Retinal pigment epithelial cell (primary cell): ENCODE results near the gene CYB561D2.

Source experiments
- DNase-seq: peaks from one replicate; pipeline ENCODE4 v3.0.0-alpha.2; 2010; ENCODE audit warnings: low read depth
- H3K4me3 ChIP-seq: 2 replicates; pipeline ENCODE4 v1.5.1; 2011; ENCODE audit warnings: mild to moderate bottlenecking, low read length, control low read depth, moderate library complexity
- TF ChIP-seq, protein P1 (sequence below): conservative IDR thresholded peaks from 2 replicates; pipeline ENCODE4 v1.5.1; 2011; ENCODE audit warnings: low read depth, low read length, control low read depth, inconsistent platforms

CYB561D2 gene

DNA sequence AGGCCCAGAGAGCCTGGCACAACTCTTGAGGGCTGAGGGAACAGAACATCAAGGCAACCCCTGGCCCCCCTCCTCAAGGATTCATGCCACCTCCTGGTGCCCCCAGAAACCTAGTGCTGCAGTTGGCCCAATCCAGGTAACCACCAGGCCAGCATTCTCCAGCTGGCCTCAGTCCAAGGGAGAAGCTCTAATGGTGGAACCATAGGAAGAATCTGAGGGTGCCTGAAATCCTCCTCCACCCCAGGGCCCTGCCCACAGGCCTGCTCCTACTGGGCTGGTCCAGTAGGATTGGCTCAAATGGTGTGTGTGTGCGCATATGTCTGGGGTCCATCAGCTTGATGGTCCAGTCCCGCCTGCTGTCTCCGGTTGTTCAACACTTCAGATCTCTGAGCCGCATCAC lies 35.8 kb upstream of the CYB561D2 start:
- TF ChIP-seq, protein P1, sequence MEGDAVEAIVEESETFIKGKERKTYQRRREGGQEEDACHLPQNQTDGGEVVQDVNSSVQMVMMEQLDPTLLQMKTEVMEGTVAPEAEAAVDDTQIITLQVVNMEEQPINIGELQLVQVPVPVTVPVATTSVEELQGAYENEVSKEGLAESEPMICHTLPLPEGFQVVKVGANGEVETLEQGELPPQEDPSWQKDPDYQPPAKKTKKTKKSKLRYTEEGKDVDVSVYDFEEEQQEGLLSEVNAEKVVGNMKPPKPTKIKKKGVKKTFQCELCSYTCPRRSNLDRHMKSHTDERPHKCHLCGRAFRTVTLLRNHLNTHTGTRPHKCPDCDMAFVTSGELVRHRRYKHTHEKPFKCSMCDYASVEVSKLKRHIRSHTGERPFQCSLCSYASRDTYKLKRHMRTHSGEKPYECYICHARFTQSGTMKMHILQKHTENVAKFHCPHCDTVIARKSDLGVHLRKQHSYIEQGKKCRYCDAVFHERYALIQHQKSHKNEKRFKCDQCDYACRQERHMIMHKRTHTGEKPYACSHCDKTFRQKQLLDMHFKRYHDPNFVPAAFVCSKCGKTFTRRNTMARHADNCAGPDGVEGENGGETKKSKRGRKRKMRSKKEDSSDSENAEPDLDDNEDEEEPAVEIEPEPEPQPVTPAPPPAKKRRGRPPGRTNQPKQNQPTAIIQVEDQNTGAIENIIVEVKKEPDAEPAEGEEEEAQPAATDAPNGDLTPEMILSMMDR, result no peak
- DNase-seq, result no peak
- no peak overlapping the region for H3K4me3 ChIP-seq

DNA sequence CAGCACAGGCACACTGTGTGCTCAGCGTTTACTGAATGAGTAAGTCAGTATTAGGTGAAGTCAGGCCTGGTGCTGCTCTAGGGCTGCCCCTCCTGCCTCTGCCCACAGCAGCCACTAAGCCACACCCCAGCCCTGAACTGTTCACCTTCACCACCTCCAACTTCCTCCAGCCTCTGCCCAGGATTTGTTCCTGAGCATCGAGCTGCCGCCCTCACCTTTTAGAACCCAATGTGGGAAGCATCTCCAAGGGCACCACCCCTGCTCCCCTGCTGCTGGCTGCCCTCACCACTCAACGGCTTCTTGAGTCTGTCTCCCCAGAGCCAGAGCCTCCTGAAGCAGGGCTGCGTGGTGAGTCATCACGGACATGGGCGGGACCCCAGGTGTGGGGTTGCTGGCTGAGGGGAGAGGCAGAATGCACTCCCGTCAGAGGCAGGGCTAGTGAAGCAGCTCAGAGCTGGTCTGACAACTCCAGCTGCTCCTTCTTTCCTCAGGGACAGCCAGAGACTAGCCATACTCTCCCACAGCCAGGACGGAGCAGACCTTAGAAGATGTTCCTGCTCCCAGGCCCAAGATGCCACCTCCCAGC lies 33.9 kb upstream of the CYB561D2 start:
- no peak for DNase-seq
- H3K4me3 ChIP-seq, result no peak overlapping the region
- TF ChIP-seq, protein P1, result no peak

DNA sequence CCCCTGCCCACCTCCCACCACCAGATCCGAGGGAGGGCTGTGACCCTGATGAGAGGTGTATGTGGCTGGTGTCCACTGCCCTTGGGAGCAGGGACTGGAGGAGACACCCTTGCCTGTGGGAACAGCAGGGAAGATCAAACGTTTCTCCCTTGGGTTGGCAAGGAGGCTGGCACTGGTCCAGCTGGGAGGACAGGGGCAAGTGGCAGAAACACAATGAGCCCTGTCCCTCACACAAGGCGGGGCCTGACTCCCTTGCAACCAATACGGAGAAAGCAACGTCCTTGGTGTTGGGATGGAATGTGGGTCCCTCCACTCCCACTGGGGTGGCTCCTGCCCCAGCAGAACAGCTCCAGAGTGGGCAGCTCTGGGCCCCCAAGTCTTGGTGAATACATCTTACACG lies 33.4 kb upstream of the CYB561D2 start:
- H3K4me3 ChIP-seq, result no peak overlapping the region
- DNase-seq, result no peak
- TF ChIP-seq, protein P1, result no peak

DNA sequence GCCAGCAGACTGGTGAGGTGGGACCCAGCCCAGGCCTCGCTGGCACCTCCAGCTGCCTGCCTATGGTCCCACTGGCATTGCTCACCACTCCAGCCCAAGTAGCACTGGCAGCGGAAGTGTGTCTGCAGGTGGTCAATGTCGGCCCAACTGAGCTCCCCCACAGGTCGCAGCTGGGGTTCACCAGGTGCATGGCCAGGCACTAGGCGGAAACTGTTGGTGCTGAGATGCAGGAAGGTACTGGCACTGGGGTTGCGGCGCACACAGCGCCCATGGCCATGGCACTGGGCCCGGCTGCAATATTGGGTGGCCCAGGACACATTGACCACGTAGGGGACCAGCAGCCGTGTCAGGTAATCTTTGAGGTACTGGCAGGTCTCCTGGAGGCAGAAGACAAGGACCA lies 32.5 kb upstream of the CYB561D2 start:
- TF ChIP-seq, protein P1, result no peak
- DNase-seq, result no peak
- H3K4me3 ChIP-seq, result no peak overlapping the region

DNA sequence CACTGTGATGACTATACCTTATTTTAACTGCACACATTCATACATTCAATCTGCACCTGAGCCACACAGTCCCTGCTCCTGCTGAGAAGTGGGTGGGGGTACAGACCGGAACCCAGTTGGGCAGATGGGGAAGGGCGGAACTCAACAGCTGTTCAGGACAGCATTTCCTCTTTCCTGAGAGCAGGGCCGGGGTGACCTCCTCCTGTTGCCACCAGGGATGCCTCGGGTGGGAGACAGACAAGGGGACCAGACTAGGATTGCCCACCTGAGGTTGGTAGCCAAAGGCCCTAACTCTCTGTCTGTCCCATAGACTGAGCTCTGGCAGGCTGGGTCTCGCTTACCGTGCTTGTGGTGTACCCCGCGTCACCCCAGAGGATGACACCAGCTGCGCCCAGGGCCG lies 32.0 kb upstream of the CYB561D2 start:
- H3K4me3 ChIP-seq, result no peak overlapping the region
- TF ChIP-seq, protein P1, result no peak
- no peak for DNase-seq

DNA sequence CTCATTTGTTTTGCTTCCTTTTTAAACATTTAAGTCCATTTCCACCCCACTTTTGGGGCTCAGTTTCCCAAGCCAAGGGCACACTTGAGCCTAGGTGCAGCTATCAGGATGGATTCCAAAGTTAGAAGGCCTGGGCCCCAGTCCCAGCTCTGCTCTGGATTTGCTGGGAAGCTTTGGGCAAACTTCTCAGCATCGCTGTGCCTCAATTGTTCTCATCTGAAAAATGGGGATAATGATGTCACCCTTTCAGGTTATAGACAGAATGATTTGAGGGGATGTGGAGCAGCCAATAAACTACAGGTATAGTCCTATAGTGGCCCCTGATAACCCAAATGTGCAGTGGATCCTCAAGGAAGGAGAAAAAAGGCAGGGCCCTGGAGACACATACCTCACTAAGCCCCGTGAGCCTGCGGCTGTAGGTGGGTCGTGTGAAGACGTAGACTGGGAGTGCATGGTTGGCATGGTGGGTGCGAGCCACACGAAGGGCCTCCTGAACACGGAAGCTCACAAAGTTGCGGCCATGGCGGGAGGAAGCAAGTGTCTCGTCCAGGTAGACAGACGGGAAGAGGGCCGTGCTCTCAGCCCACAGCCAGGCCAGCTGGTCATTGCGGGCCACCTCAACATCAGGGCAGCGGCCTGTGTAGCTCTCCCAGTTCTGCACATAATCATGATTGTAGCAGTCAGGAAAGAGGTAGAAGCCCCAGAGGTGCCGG lies 31.3 kb upstream of the CYB561D2 start:
- no peak for DNase-seq
- no peak overlapping the region for H3K4me3 ChIP-seq
- TF ChIP-seq, protein P1, result no peak
